GM13976 (cell line): Measurements from ENCODE around the gene LGALS7.
"Not testable (repeated sequence)": the region's sequence is repeated elsewhere in the genome, so short reads cannot be mapped to it uniquely, and the experiment has no call there.

ENCODE experiments used
- DNase-seq: peaks from one replicate; pipeline ENCODE4 v3.0.0; 2012; ENCODE audit warnings: low spot score
- CTCF ChIP-seq: IDR thresholded peaks from 2 replicates; pipeline ENCODE4 v1.5.1; 2012; ENCODE audit warnings: borderline replicate concordance, mild to moderate bottlenecking; ENCODE audit not compliant: insufficient read depth; ENCODE audit errors: extremely low read depth, missing control alignments, control extremely low read depth
- in situ Hi-C: fragments of 300-500 bp; cut with MboI; formaldehyde crosslinking; loops from one replicate; pipeline ENCODE4 v1.12.0; 2022; ENCODE audit warnings: low sequenced_read_pairs, mixed read lengths, inconsistent platforms; ENCODE audit not compliant: unreplicated experiment

LGALS7 gene

GRCh38 chr19:38788478-38789243, 15.3 kb upstream of the LGALS7 start, which contains the start of gene LGALS7B:
LGALS7B (plus strand) TSS chr19:38789200; CDS start chr19:38789227, 27 bp downstream.
- no peak for DNase-seq
- in situ Hi-C loops, result no loop called here
- TF ChIP-seq CTCF, result no peak

GRCh38 chr19:38786572-38787265, 13.4 kb upstream of the LGALS7 start:
- no peak for DNase-seq
- no peak for TF ChIP-seq CTCF
- in situ Hi-C loops, result no loop called here

- in situ Hi-C loops, DNase-seq: not testable (repeated sequence)
Measured at GRCh38 chr19:38786061-38786460, 12.7 kb upstream of the LGALS7 start.

GRCh38 chr19:38785187-38785699, 11.9 kb upstream of the LGALS7 start:
- no peak for DNase-seq
- TF ChIP-seq CTCF, result no peak
- in situ Hi-C loops, result no loop called here

- TF ChIP-seq CTCF, result no peak
- in situ Hi-C loops, result no loop called here
- DNase-seq, result no peak
Measured at GRCh38 chr19:38784224-38784623, 10.9 kb upstream of the LGALS7 start.

GRCh38 chr19:38782212-38782611, 8.9 kb upstream of the LGALS7 start:
- in situ Hi-C loops, DNase-seq: not testable (repeated sequence)

GRCh38 chr19:38781058-38781457, 7.7 kb upstream of the LGALS7 start:
- in situ Hi-C loops, result no loop called here
- TF ChIP-seq CTCF, result no peak
- no peak for DNase-seq

- TF ChIP-seq CTCF, result no peak
- in situ Hi-C loops, result no loop called here
- no peak for DNase-seq
Measured at GRCh38 chr19:38780443-38780842, 7.1 kb upstream of the LGALS7 start.
